ENCODE data around the gene LIPC. TPM values are rescaled to one million over a fixed set of nuclear protein-coding genes. Genes with fewer than 3 reads are reported as not detected.

Gene LIPC
- total and polyA plus RNA-seq, 8 donors, result 0.69 to 5.5 (median 1.5) TPM

DNA sequence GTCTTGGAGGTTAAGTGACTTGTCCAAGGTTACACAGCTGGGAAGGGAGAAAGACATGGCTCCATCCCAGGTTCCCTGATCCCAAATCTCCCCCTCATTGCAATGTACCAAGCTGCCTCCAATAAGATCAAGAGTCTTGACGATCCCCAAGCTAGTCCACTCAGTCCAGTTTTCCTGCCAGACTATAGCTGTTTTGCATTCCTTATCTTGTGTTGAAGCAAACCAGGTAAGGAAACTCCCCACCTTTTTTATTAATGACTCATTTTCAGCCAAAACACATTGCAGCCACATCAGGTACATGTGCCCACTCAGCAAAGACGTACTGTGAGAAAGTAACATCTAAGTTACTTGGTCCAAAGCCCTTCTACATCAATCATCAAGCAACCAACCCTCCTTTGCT, 41.9 kb downstream of the LIPC start:
- WGBS, 2 donors, result 25 to 37% methylated on average over 2 of the region's 2 CpGs
- Histone ChIP-seq H3K4me1 (peaks cover 0 to 12% (median 0%) of the 10 kb centered on the region in 3 donors), H3K36me3 (no peaks in the 10 kb centered on the region), H3K9me3 (no peaks in the 10 kb centered on the region), H3K27me3 (no peaks in the 10 kb centered on the region), H3K27ac (peak overlapping the region in 2 of 4 donors; percentile 52 to 65), H3K4me3 (no peak overlapping the region)
- ATAC-seq (peak in 3 of 4 donors; percentile 35 to 68 (median 42)), FAIRE-seq (no peak), DNase-seq (no peak)
- TF ChIP-seq, protein P1, sequence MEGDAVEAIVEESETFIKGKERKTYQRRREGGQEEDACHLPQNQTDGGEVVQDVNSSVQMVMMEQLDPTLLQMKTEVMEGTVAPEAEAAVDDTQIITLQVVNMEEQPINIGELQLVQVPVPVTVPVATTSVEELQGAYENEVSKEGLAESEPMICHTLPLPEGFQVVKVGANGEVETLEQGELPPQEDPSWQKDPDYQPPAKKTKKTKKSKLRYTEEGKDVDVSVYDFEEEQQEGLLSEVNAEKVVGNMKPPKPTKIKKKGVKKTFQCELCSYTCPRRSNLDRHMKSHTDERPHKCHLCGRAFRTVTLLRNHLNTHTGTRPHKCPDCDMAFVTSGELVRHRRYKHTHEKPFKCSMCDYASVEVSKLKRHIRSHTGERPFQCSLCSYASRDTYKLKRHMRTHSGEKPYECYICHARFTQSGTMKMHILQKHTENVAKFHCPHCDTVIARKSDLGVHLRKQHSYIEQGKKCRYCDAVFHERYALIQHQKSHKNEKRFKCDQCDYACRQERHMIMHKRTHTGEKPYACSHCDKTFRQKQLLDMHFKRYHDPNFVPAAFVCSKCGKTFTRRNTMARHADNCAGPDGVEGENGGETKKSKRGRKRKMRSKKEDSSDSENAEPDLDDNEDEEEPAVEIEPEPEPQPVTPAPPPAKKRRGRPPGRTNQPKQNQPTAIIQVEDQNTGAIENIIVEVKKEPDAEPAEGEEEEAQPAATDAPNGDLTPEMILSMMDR (IDR thresholded peaks at IDR 0.05), result no peak
- intact Hi-C loops (cut with DNase I), result no loop called here

DNA sequence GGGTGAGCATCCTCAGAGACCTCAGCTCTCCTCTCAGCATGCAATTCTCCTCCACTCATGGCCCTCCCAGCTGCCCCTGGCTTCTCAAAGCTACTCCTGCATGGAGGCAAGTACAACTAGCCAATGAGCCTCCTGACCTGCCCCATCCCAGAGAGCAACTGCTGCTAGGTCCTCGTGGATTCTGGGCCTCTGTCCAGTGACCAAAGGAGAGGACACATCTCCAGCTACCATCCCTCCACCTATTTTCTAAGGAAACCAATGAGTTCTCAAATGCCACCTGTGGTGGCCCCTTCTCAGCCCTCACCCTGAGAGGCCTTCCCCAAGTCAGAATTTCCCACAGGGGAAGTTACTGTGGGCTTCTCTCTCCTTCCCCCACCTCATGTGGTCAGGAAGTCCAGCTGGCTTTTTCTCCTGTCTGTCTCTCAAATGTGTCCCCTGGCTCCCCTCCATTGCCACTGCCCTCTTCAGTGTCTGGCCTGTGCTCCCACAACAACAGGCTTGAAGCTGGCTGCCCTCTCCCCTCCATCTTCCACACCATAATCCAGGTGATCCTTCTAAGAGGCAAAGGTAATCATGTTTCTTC, 43.0 kb downstream of the LIPC start:
- ATAC-seq (no peak), DNase-seq (no peak), FAIRE-seq (no peak)
- Histone ChIP-seq H3K36me3 (no peaks in the 10 kb centered on the region), H3K27me3 (no peaks in the 10 kb centered on the region), H3K9me3 (no peaks in the 10 kb centered on the region), H3K4me3 (no peak overlapping the region), H3K27ac (peak overlapping the region in 1 of 4 donors; percentile 37), H3K4me1 (peaks cover 0 to 12% (median 0%) of the 10 kb centered on the region in 3 donors)
- WGBS, 2 donors, result 74 to 83% methylated on average over 1 of the region's 1 CpG
- intact Hi-C loops (cut with DNase I), result no loop called here
- TF ChIP-seq, protein P1 (IDR thresholded peaks at IDR 0.05), result no peak

DNA sequence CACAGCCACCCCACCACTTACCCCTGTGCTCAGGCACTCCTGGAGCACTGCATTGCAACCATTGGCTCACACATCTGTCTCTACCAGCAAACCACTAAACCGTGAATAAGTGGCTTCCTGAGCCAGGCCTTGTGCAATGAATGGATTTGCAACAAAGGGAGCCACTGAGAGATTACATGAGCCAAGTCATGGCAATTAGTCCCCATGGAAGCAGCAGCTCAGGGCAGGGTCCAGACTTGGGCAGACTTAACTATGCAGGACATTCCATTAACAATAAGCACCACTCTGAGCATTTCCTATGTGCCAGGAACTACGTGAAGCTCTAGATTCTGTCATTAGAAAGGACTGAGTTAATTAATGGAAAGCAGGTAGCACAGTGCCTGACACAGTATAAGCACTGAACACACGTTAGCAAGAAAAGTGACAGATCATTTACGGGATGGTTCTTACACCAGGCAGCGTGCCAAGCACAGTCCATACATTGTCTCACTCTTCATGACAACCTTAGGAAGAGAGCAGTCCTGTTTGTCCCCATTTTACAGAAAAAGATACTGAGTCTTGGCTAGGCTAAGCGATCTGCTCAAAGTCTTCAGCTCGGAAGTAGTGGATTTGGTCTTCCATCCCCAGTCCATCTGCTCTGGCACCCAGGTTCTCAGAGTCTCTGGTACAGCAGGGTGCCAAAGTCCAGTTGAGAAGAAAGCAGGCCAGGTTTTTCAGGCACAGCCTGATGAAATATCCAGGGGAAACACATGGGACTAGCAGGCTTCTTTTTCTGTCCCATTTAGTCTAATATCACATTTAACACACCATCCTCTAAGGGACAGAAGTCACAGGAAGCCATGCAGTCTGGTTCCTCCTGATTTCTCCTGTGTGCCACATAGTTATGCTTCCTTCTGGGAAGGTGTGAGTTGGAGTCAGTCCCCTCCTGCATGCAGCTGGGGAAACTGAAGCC, 44.1 kb downstream of the LIPC start:
- WGBS, 2 donors, result 67 to 71% methylated on average over 7 of the region's 7 CpGs
- peak overlapping the region in 1 of 4 donors; percentile 37 for H3K27ac ChIP-seq
- no peaks in the 10 kb centered on the region for H3K27me3 ChIP-seq
- no peaks in the 10 kb centered on the region for H3K9me3 ChIP-seq
- ATAC-seq, result peak in 3 of 4 donors; percentile 38 to 63 (median 50)
- intact Hi-C loops (cut with DNase I), result no loop called here
- no peak for FAIRE-seq
- H3K4me3 ChIP-seq, result no peak overlapping the region
- no peak for DNase-seq
- TF ChIP-seq, protein P1 (IDR thresholded peaks at IDR 0.05), result no peak
- peaks cover 0 to 12% (median 0%) of the 10 kb centered on the region in 3 donors for H3K4me1 ChIP-seq
- no peaks in the 10 kb centered on the region for H3K36me3 ChIP-seq

DNA sequence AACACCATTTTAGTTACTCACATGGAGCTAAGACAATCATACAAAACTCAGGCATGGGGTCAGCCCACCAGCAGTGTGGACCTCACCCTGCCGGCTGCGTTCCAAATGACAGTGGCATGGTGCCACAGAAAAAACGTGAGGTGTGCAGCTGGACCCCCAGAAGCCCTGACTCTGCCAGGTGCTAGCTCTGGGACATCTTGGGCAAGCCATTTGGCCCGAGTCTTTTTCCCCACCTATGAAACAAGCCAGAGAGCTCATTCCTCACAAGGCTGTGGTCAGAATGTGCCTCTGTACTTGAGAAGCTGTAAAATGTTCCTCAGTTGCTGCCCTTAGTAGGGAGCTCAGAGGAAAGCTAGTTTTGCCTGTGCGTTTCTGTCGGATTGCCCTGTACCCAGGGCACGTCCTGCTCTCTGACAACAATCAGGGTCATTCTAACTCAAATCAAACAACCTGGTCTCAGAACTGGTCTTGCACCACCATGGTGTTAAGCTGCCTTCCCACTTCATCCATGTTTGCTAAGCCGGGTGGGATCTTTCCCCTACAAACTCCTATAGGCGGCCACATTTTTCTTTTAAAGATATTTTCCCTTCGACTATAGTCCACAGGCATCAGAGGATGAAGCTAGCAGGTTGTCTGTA, 44.9 kb downstream of the LIPC start:
- no peaks in the 10 kb centered on the region for H3K27me3 ChIP-seq
- DNase-seq (no peak), ATAC-seq (no peak), FAIRE-seq (no peak)
- H3K27ac ChIP-seq, result peak overlapping the region in 1 of 4 donors; percentile 37
- no peaks in the 10 kb centered on the region for H3K9me3 ChIP-seq
- 69 to 70% methylated on average over 10 of the region's 10 CpGs for WGBS, 2 donors
- H3K4me3 ChIP-seq, result no peak overlapping the region
- H3K4me1 ChIP-seq, result peaks cover 0 to 12% (median 0%) of the 10 kb centered on the region in 3 donors
- H3K36me3 ChIP-seq, result no peaks in the 10 kb centered on the region
- TF ChIP-seq, protein P1 (IDR thresholded peaks at IDR 0.05), result no peak
- intact Hi-C loops (cut with DNase I), result no loop called here

Data from pancreas (tissue), 10 donors.